ENCODE data around the gene ZNF211. TPM values are rescaled to one million over a fixed set of nuclear protein-coding genes. Genes with fewer than 3 reads are reported as not detected.

ZNF211 gene
- total and polyA plus RNA-seq, 2 experiments from 2014 or later = 11.9 to 17.2 TPM

- no peaks in the 10 kb centered on the region for H4K20me1 ChIP-seq (ENCODE audit: insufficient read depth, poor library complexity, severe bottlenecking)
- peaks cover 86% of the 10 kb centered on the region for H3K79me2 ChIP-seq
- peaks cover 43% of the 10 kb centered on the region for H3K9me3 ChIP-seq (ENCODE audit: low read depth)
- H3K27ac ChIP-seq = no peak overlapping the region
- H3K36me3 ChIP-seq (replicated peaks; ENCODE audit: insufficient read depth, low read depth) = peaks cover 14% of the 10 kb centered on the region
- H3K4me1 ChIP-seq (ENCODE audit: insufficient read depth) = peaks cover 11% of the 10 kb centered on the region
- H3K27me3 ChIP-seq = no peaks in the 10 kb centered on the region
- H2AFZ ChIP-seq = no peak overlapping the region
- no peak overlapping the region for H3K4me2 ChIP-seq
- no peak overlapping the region for H3K4me3 ChIP-seq
- no peaks in the 10 kb centered on the region for H3K9me2 ChIP-seq (replicated peaks; ENCODE audit: insufficient read depth)
- 97% methylated on average over 12 of the region's 12 CpGs for WGBS (ENCODE audit: low lambda C conversion rate, missing lambda C conversion rate)
- no peak for DNase-seq (ENCODE audit: low spot score)
- TF ChIP-seq CTCF (IDR thresholded peaks at IDR 0.05; ENCODE audit: poor library complexity) = no peak
- no peak for TF ChIP-seq EZH2phosphoT487 (IDR thresholded peaks at IDR 0.05; ENCODE audit: low read depth, severe bottlenecking, unreplicated experiment)
- TF ChIP-seq EZH2 (IDR thresholded peaks at IDR 0.05; ENCODE audit: borderline replicate concordance) = no peak
Observed at GRCh38 chr19:57687363-57688010, 54.5 kb downstream of the ZNF211 start.

GRCh38 chr19:57688011-57688763 is 55.2 kb downstream of the ZNF211 start:
- H3K36me3 ChIP-seq (replicated peaks; ENCODE audit: insufficient read depth, low read depth) = peaks cover 14% of the 10 kb centered on the region
- no peak for DNase-seq (ENCODE audit: low spot score)
- H3K9me2 ChIP-seq (replicated peaks; ENCODE audit: insufficient read depth) = no peaks in the 10 kb centered on the region
- peaks cover 43% of the 10 kb centered on the region for H3K9me3 ChIP-seq (ENCODE audit: low read depth)
- TF ChIP-seq CTCF (IDR thresholded peaks at IDR 0.05; ENCODE audit: poor library complexity) (no peak), EZH2phosphoT487 (IDR thresholded peaks at IDR 0.05; ENCODE audit: low read depth, severe bottlenecking, unreplicated experiment) (no peak), EZH2 (IDR thresholded peaks at IDR 0.05; ENCODE audit: borderline replicate concordance) (no peak)
- H3K4me3 ChIP-seq = no peak overlapping the region
- H3K27me3 ChIP-seq = no peaks in the 10 kb centered on the region
- no peak overlapping the region for H3K4me2 ChIP-seq
- H4K20me1 ChIP-seq (ENCODE audit: insufficient read depth, poor library complexity, severe bottlenecking) = no peaks in the 10 kb centered on the region
- H2AFZ ChIP-seq = no peak overlapping the region
- WGBS (ENCODE audit: low lambda C conversion rate, missing lambda C conversion rate) = 97% methylated on average over 6 of the region's 6 CpGs
- H3K27ac ChIP-seq = no peak overlapping the region
- peaks cover 79% of the 10 kb centered on the region for H3K79me2 ChIP-seq
- H3K4me1 ChIP-seq (ENCODE audit: insufficient read depth) = peaks cover 4% of the 10 kb centered on the region

- TF ChIP-seq CTCF (IDR thresholded peaks at IDR 0.05; ENCODE audit: poor library complexity) (no peak), EZH2 (IDR thresholded peaks at IDR 0.05; ENCODE audit: borderline replicate concordance) (no peak), EZH2phosphoT487 (IDR thresholded peaks at IDR 0.05; ENCODE audit: low read depth, severe bottlenecking, unreplicated experiment) (no peak)
- H3K79me2 ChIP-seq = peaks cover 64% of the 10 kb centered on the region
- H4K20me1 ChIP-seq (ENCODE audit: insufficient read depth, poor library complexity, severe bottlenecking) = no peaks in the 10 kb centered on the region
- WGBS (ENCODE audit: low lambda C conversion rate, missing lambda C conversion rate) = 100% methylated on average over 3 of the region's 3 CpGs
- no peak overlapping the region for H3K4me2 ChIP-seq
- peaks cover 14% of the 10 kb centered on the region for H3K36me3 ChIP-seq (replicated peaks; ENCODE audit: insufficient read depth, low read depth)
- DNase-seq (ENCODE audit: low spot score) = no peak
- H3K27me3 ChIP-seq = no peaks in the 10 kb centered on the region
- H3K27ac ChIP-seq = no peak overlapping the region
- H2AFZ ChIP-seq = no peak overlapping the region
- H3K9me2 ChIP-seq (replicated peaks; ENCODE audit: insufficient read depth) = no peaks in the 10 kb centered on the region
- H3K4me3 ChIP-seq = no peak overlapping the region
- H3K9me3 ChIP-seq (ENCODE audit: low read depth) = peaks cover 37% of the 10 kb centered on the region
- no peaks in the 10 kb centered on the region for H3K4me1 ChIP-seq (ENCODE audit: insufficient read depth)
Observed at GRCh38 chr19:57689750-57690149, 56.8 kb downstream of the ZNF211 start.

Other genes with a start within 250 kb of the ZNF211 start
- gene ZNF548, start 243.3 kb upstream of the ZNF211 start, total RNA-seq = 17.6 and 26.3 TPM in 2 replicates
- gene ZNF548, start 243.3 kb upstream of the ZNF211 start, polyA plus RNA-seq = 8.1 and 9.3 TPM in 2 replicates
- gene ZNF17, start 222.0 kb upstream of the ZNF211 start, total RNA-seq = 6.9 and 7.2 TPM in 2 replicates
- 1.4 and 2.3 TPM in 2 replicates for gene ZNF17, start 222.0 kb upstream of the ZNF211 start, polyA plus RNA-seq
- 10.4 and 10.5 TPM in 2 replicates for gene ZNF749, start 197.8 kb upstream of the ZNF211 start, total RNA-seq
- gene ZNF749, start 197.8 kb upstream of the ZNF211 start, polyA plus RNA-seq = 3.0 and 7.1 TPM in 2 replicates
- 1.6 and 2.2 TPM in 2 replicates for gene VN1R1, start 176.0 kb upstream of the ZNF211 start, total RNA-seq
- gene VN1R1, start 176.0 kb upstream of the ZNF211 start, polyA plus RNA-seq = 0.65 and 0.83 TPM in 2 replicates
- 18.5 TPM in 2 replicates for gene ZNF772, start 155.6 kb upstream of the ZNF211 start, total RNA-seq
- gene ZNF772, start 155.6 kb upstream of the ZNF211 start, polyA plus RNA-seq = 2.6 and 5.6 TPM in 2 replicates
- 9.4 and 11.4 TPM in 2 replicates for gene ZNF419, start 145.4 kb upstream of the ZNF211 start, total RNA-seq
- gene ZNF419, start 145.4 kb upstream of the ZNF211 start, polyA plus RNA-seq = 9.3 and 9.4 TPM in 2 replicates
- gene ZNF773, start 133.2 kb upstream of the ZNF211 start, total RNA-seq = 6.9 and 8.0 TPM in 2 replicates
- 5.0 and 6.6 TPM in 2 replicates for gene ZNF773, start 133.2 kb upstream of the ZNF211 start, polyA plus RNA-seq
- gene ZNF549, start 105.8 kb upstream of the ZNF211 start, total RNA-seq = 4.3 and 6.4 TPM in 2 replicates
- 3.2 and 3.5 TPM in 2 replicates for gene ZNF549, start 105.8 kb upstream of the ZNF211 start, polyA plus RNA-seq
- gene ZNF550, start 73.3 kb upstream of the ZNF211 start, total RNA-seq = 5.7 and 5.9 TPM in 2 replicates
- gene ZNF550, start 73.3 kb upstream of the ZNF211 start, polyA plus RNA-seq = 5.2 and 6.2 TPM in 2 replicates
- 4.7 and 5.8 TPM in 2 replicates for gene ZNF416, start 54.3 kb upstream of the ZNF211 start, total RNA-seq
- 1.9 and 2.5 TPM in 2 replicates for gene ZNF416, start 54.3 kb upstream of the ZNF211 start, polyA plus RNA-seq
- 5.1 and 7.1 TPM in 2 replicates for gene ZIK1, start 49.0 kb upstream of the ZNF211 start, total RNA-seq
- 3.3 and 3.8 TPM in 2 replicates for gene ZIK1, start 49.0 kb upstream of the ZNF211 start, polyA plus RNA-seq
- 1.3 and 1.8 TPM in 2 replicates for gene ZNF530, start 33.3 kb upstream of the ZNF211 start, total RNA-seq
- 1.3 and 2.8 TPM in 2 replicates for gene ZNF530, start 33.3 kb upstream of the ZNF211 start, polyA plus RNA-seq
- gene ZNF134, start 18.9 kb upstream of the ZNF211 start, total RNA-seq = 11.7 and 24.3 TPM in 2 replicates
- gene ZNF134, start 18.9 kb upstream of the ZNF211 start, polyA plus RNA-seq = 9.7 and 10.7 TPM in 2 replicates
- gene ZSCAN4, start 35.8 kb downstream of the ZNF211 start, total RNA-seq = 0.12 TPM in 1 of 2 replicates, not detected in the other
- gene ZSCAN4, start 35.8 kb downstream of the ZNF211 start, polyA plus RNA-seq = not detected in 2 replicates
- 11.6 and 13.2 TPM in 2 replicates for gene ZNF551, start 48.8 kb downstream of the ZNF211 start, total RNA-seq
- 2.0 and 2.2 TPM in 2 replicates for gene ZNF551, start 48.8 kb downstream of the ZNF211 start, polyA plus RNA-seq
- 10.7 and 11.1 TPM in 2 replicates for gene ZNF154, start 76.0 kb downstream of the ZNF211 start, total RNA-seq
- gene ZNF154, start 76.0 kb downstream of the ZNF211 start, polyA plus RNA-seq = 3.5 and 5.6 TPM in 2 replicates
- gene ZNF671, start 94.5 kb downstream of the ZNF211 start, total RNA-seq = 6.7 and 6.8 TPM in 2 replicates
- gene ZNF671, start 94.5 kb downstream of the ZNF211 start, polyA plus RNA-seq = 3.9 and 6.7 TPM in 2 replicates
- gene ZNF776, start 113.6 kb downstream of the ZNF211 start, total RNA-seq = 10.3 and 11.4 TPM in 2 replicates
- gene ZNF776, start 113.6 kb downstream of the ZNF211 start, polyA plus RNA-seq = 8.2 and 10.6 TPM in 2 replicates
- gene ZNF586, start 136.5 kb downstream of the ZNF211 start, total RNA-seq = 11.4 and 22.5 TPM in 2 replicates
- gene ZNF586, start 136.5 kb downstream of the ZNF211 start, polyA plus RNA-seq = 8.0 and 11.2 TPM in 2 replicates
- 25.9 and 26.7 TPM in 2 replicates for gene ZNF552, start 181.7 kb downstream of the ZNF211 start, total RNA-seq
- gene ZNF552, start 181.7 kb downstream of the ZNF211 start, polyA plus RNA-seq = 12.9 and 13.7 TPM in 2 replicates
- gene ZNF587B, start 197.1 kb downstream of the ZNF211 start, total RNA-seq = 13.9 and 16.8 TPM in 2 replicates
- 1.8 and 6.4 TPM in 2 replicates for gene ZNF587B, start 197.1 kb downstream of the ZNF211 start, polyA plus RNA-seq
- gene ZNF587, start 216.7 kb downstream of the ZNF211 start, total RNA-seq = 36.8 and 60.5 TPM in 2 replicates
- gene ZNF587, start 216.7 kb downstream of the ZNF211 start, polyA plus RNA-seq = 8.8 and 11.5 TPM in 2 replicates